ENCODE measurements around the gene UGT1A5.
"Not testable (repeated sequence)": the region's sequence is repeated elsewhere in the genome, so short reads cannot be mapped to it uniquely, and the experiment has no call there.

UGT1A5 gene

DNA sequence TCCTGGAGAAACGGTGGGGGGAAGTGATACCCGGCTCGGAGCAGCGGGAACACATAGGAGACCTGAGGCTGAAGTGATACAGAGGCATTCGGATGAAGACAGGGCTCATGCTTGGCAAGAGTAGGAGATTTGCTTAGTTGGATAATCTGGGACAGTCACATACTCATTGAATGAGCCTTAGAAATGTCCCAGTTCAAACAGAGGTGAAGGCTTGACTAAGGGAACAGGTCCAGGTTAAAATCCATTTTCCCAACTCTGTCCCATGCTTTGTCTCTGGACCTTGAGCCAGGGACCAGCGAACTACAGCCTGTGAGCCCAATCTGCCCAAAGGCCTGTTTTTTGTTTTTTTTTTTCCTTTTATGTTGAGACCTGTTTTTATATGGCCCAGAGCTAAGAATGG lies 18.7 kb upstream of the UGT1A5 start:
- no peak for DNase-seq (ENCODE audit: low read depth in 2 of 2)

DNA sequence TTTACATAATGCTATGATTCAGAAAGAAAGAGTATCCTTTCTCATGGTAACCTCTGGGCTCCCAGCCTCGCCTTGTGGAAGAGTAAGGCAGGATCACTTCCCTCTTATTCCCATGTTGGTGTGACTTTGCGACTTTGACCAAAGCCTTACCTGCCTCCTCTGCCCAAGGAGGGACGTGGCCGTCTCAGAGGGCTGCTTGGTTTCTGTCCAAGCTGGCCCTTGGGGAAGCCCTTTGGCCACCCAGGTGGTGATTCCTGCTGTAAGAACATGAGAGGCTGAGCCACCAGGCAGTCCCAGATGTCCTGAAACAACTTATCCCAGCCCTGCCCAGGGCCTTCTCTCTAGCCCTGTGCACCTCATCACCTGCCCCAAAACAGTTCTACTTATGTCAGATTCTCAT lies 14.0 kb upstream of the UGT1A5 start:
- DNase-seq (ENCODE audit: low read depth in 2 of 2), result no peak

DNA sequence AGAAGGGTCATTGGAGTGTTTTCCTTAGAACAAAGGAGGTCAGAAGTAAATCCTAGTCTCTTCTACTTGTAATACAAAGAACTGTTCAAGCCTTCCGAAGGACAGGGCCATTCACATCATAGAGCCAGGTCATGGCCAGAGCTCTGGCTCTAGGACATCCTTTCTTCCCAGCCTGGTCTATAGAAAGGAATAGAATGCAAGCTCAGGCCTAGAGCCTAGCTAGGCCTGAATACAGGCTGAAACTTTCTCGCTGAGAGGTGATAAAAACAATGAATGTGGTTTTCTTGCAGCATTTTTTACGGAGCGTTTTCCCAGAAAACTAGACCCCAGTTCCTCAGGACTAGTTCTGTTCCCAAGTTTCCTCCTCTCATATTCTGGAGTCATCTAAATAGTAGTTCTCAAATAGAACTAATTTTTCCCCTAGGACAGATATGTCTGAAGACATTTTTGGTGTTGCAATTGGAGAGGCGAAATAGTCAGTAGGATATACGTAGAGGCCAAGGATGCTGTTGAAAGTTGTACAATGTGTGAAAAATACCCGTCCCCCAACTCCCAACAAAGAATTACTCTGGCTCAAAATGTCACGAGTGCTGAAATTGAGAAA lies 13.2 kb upstream of the UGT1A5 start:
- no peak for DNase-seq (ENCODE audit: low read depth in 2 of 2)

DNA sequence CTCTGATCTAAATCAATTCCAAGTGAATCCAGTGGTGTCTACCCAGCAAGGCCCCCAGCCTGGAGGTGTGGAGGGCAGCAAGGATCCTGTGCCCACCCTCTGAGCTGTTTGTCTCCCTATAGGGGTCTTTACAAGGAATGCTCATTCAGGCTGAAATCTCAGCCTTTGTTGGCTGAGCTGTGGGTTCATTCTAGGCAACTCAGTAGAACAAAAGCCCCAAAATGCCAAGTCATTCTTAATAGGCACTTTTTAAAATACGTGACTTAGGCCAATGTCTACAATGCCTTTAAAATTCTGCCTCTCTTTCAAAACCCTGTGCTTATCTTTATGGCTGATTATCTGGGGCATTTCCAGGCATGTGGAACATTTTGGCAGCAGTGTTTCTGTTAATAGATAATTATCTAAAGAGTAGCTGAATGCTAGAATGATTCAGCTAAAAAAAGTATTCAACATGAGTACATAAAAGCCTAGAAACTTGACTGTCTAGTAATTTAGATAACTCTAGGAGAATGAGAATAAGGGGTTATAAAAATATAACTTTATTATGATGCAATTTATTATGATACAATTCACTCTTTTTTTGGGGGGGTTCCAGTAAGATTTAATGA lies 12.6 kb upstream of the UGT1A5 start:
- DNase-seq (ENCODE audit: low read depth in 2 of 2), result no peak

DNA sequence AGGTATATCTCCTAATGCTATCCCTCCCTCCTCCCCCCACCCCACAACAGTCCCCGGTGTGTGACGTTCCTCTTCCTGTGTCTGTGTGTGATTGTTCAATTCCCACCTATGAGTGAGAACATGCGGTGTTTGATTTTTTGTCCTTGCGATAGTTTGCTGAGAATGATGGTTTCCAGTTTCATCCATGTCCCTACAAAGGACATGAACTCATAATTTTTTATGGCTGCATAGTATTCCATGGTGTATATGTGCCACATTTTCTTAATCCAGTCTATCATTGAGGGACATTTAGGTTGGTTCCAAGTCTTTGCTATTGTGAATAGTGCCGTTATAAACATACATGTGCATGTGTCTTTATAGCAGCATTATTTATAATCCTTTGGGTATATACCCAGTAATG lies 11.9 kb upstream of the UGT1A5 start:
- not testable (repeated sequence) for DNase-seq (ENCODE audit: low read depth in 2 of 2)

DNA sequence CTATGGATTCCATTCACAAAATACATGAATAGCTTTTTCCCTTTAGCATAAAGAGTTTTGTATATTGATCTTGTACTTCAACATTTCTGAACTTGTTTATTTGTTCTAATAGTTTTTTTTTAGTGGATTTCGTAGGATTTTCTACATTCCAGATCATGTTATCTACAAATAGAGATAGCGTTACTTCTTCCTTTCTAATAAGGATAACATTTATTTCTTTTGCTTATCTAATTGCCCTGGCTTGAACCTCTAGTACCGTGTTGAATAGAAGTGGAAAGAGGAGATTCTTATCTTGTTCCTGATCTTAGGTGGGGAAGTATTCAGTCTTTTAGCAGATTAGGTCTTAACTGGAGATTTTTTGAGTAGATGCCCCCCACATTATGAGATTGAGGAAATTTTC lies 10.5 kb upstream of the UGT1A5 start:
- DNase-seq (ENCODE audit: low read depth in 2 of 2), result no peak

DNA sequence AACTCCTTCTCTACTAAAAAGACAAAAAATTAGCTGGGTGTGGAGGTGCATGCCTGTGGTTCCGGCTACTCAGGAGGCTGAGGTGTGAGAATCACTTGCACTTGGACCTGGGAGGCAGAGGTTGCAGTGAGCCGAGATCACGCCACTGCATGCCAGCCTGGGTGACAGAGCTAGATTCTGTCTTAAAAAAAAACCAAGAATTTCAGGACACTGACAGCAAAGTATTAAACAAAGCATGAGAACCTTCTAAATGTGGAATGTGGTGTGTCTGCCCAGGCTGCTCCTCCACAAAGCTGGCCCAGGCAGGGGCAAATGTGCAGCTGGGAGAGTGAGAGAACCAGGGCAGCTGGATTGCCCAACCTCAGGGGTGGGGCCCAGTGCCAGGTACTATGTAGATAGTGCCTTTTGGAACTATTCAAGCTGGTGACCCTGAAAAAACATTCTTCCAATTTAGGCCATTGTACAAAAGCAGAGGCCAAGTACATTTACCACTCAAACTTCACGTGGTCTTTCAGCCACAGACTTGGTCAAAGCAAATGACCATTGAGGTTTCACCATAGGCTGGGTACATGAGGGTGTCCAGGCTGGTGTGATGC lies 6.7 kb upstream of the UGT1A5 start:
- no peak for DNase-seq (ENCODE audit: low read depth in 2 of 2)

DNA sequence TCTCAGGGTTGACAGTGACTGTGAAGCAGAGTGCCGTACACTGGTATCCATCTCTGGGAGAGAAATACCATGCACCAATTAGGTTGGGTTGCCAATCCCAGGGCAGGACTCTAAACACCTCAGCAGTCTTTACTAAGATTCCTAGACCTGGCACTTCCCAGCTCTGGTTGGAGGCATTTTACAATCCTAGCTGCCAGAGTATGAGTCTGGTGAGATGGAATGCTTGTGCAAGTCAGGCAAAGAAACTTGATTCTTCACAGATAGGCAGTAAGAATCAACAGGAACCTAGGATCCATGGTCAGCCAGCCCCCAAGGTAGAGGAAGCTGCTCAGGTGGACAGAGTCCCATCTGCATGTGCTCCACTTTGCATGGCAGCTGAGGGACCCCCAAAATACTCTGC lies 6.0 kb upstream of the UGT1A5 start:
- no peak for DNase-seq (ENCODE audit: low read depth in 2 of 2)

DNA sequence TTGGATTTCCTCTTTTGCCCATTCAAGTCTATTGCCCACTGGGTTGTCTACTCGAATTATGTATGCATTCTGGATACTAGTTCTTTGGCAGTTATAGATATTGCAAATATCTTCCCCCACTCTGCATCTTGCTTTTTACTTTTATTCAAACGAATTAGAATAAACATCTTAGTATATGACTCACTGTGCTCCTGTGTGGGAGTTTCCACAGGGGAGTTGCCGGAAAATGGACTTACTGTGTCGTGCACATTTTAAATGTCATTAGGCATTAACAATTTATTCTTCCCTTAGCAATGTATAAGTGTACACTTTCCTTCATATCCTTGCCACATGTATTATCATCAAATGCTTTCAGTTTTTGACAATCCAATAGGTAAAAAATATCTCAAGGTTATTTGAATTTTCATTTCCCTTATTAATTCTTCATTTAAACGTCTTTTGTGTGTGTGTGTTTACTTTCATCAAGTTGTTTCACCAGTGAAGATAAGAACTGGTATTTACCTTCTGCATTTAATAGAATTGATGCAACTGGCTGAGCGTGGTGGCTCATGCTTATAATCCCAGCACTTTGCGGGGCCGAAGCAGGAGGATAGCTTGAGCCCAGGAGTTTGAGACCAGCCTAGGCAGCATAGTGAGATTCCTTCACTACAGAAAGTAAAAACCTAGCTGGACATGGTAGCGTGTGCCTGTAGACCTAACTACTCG lies 4.6 kb upstream of the UGT1A5 start:
- DNase-seq (ENCODE audit: low read depth in 2 of 2), result no peak

DNA sequence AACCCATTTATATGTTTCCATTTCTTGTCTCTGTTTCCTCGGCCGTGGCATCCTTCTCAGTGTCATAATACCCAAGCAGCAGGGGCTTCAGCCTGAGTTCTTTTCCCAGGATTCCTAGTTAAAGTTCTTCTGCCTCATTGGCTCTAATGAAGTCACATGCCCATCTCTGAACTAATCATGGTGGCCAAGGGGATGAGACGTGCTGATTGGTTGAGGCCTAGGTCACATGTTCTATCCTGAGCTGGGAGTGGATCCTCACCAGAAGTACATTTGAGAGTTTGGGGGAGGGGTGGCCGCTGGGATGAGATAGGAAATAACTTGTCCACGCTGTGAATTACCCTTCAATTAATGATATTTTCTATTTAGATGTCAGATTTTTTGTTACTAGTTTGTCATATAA lies 3.8 kb upstream of the UGT1A5 start:
- no peak for DNase-seq (ENCODE audit: low read depth in 2 of 2)

DNA sequence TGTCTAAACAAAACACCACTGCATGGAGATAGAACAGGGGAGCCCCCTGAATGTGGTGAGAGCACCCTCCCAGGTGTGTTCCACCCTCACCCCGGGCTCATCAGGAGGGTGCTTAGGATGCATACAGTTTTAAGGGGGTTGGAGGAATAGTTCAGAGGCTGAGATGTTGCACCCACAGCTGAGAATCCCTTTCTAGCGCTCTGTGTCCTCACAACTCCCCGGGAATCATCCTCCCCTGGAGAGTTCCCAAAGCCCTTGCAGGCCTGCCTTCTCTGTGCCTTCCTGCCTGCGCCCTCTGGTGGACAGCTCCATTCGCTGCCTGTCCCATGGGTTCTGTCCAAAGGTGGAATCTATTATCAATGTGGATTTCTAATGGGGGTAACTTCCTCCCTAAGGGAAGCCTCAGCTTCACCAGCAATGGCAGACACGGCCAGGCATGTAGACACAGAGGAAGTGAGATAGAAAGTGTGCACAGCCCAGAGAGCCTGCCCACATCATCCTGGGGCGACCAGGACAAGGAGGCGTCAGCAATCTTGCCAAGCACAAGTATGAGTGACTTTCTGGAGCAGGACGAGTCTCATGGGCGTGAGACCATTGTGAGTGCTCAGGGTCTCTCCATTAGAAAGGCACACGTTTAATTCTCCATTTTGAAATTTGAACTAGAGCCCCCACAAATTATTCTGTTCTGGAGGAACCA lies 1.2 kb upstream of the UGT1A5 start:
- DNase-seq (ENCODE audit: low read depth in 2 of 2), result peak; percentile 31 to 35

DNA sequence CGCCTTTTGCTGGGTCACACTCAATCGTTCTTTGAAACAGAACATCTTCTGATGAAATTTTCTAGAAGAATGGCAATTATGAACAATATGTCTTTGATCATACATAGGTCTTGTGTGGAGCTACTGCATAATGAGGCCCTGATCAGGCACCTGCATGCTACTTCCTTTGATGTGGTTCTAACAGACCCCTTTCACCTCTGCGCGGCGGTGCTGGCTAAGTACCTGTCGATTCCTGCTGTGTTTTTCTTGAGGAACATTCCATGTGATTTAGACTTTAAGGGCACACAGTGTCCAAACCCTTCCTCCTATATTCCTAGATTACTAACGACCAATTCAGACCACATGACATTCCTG lies 532 bp downstream of the UGT1A5 start:
- no peak for DNase-seq (ENCODE audit: low read depth in 2 of 2)

DNA sequence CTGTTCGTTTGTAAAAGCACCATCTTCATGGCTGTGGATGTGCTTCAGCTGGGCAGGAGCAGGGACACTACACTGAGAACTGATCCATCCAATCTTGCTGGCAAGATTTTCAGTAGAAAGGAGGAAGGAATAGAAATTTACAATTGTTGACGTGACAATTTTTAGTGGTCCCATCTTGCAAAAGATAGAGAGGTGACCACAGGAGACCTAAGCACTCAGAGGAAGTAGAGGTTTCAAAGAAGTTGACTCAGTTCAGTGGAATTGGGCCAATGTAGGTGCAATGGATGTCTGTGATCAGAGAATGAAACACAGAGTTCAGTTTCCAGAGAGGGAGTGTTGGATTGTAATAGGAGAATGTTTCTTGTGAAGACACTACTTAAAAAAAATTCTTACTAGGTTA lies 1.4 kb downstream of the UGT1A5 start:
- DNase-seq (ENCODE audit: low read depth in 2 of 2), result no peak

DNA sequence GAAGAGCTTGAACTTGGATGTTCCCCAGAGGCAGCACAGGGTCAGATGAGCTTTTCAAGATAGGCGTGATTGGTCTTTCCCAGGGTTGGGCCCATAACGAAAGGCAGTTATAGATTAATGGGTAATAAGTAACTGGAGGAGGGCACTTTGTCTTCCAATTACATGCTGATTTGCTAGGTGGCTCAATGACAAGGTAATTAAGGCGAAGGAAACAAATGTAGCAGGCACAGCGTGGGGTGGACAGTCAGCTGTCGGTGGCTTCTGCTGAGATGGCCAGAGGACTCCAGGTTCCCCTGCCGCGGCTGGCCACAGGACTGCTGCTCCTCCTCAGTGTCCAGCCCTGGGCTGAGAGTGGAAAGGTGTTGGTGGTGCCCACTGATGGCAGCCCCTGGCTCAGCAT lies 5.8 kb downstream of the UGT1A5 start, which contains the start of gene UGT1A4:
Gene UGT1A4, plus strand, starts transcription at position 185 of the 400 bp plus-strand sequence. Its CDS starts 85 bp downstream, at position 270.
- no peak for DNase-seq (ENCODE audit: low read depth in 2 of 2)

DNA sequence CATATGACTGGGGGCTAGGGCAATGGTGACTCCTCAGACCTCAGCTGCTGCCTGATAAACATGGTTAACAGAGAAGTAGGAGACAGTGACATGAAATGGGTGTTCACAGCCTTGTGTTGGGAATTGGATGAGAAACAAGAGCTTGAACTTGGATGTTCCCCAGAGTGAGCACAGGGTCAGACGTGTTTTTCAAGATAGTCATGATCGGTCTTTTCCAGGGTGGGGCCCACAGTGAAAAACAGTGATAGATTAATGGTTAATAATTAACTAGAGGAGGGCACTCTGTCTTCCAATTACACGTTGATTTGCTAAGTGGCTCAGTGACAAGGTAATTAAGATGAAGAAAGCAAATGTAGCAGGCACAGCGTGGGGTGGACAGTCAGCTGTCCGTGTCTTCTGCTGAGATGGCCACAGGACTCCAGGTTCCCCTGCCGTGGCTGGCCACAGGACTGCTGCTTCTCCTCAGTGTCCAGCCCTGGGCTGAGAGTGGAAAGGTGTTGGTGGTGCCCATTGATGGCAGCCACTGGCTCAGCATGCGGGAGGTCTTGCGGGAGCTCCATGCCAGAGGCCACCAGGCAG lies 16.1 kb downstream of the UGT1A5 start, which contains the start of gene UGT1A3:
Gene UGT1A3, plus strand, starts transcription at position 320 of the 579 bp plus-strand sequence. Its CDS starts 85 bp downstream, at position 405.
- DNase-seq (ENCODE audit: low read depth in 2 of 2), result no peak

DNA sequence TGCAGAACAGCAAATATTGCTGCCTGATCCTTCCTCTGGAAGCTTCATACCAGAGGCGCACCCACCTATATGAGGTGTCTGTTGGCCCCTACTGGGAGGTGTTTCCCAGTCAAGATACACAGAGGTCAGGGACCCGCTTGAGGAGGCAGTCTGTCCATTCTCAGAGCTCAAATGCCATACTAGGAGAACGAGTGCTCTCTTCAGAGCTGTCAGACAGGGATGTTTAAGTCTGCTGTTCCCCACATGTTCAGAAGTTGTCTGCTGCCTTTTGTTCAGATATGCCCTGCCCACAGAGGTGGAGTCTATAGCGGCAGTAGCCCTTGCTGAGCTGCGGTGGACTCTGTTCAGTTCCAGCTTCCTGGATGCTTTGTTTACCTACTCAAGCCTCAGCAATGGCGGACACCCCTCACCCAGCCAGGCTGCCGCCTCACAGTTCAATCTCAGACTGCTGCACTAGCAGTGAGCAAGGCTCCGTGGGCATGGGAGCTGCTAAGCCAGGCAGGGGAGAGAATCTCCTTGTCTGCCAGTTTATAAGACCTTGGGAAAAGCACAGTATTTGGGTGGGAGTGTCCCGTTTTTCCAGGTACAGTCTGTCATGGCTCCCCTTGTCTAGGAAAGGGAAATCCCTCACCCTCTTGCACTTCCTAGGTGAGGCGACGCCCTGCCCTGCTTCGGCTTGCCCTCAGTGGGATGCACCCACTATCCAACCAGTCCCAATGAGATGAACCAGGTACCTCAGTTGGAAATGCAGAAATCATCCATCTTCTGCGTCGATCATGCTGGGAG lies 24.4 kb downstream of the UGT1A5 start:
- not testable (repeated sequence) for DNase-seq (ENCODE audit: low read depth in 2 of 2)

DNA sequence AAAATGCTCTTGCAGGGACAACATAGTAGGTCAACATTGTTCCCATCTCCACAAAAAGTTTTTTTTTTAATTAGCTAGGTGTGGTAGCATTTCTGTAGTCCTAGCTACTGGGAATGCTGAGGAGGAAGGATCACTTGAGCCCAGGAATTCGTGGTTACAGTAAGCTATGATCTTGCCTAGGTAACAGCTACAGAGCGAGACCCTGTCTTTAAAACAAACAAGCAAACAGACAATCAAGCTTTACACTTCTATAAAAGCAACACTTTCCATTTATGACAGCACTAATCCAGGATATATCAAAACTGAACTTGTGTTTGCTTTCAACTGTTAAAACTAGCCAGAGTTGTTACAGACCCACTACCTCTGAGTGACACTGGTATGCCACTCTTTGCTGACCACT lies 28.2 kb downstream of the UGT1A5 start:
- no peak for DNase-seq (ENCODE audit: low read depth in 2 of 2)

DNA sequence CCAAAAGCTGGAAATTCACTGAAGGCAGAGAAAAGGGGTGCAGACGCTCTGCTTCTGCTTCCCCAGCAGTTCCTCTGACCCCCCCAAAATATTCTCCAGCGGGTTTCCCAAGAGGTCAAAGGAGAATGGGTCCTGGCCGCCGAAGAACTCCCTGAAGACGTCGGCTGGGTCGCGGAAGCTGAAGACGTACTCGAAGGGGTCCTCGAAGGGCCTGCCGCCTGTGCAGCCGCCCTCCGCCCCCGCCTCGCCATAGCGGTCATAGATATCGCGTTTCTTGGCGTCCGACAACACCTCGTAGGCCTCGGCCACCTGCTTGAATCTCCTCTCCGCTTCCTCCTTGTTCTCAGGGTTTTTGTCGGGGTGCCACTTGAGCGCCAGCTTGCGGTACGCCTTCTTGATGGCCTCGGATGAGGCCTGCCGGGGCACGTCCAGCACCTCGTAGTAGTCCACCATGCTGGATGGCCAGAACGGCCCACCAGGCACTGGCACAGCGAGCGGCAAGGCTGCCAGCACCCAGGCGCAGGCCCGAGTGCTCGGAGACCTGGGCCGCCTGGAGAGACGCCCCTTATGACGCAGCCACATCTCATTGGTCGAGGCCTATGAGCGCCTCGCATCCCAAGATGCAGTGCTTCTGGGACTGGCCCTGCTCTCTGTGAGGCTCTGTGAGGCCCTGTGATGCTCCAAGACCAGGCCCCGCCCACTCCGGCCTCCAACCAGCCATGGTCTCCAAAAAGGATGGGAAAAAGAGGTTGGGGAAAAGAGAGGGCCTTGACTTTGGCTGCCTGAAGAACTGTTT lies 31.0 kb downstream of the UGT1A5 start:
- no peak for DNase-seq (ENCODE audit: low read depth in 2 of 2)

DNA sequence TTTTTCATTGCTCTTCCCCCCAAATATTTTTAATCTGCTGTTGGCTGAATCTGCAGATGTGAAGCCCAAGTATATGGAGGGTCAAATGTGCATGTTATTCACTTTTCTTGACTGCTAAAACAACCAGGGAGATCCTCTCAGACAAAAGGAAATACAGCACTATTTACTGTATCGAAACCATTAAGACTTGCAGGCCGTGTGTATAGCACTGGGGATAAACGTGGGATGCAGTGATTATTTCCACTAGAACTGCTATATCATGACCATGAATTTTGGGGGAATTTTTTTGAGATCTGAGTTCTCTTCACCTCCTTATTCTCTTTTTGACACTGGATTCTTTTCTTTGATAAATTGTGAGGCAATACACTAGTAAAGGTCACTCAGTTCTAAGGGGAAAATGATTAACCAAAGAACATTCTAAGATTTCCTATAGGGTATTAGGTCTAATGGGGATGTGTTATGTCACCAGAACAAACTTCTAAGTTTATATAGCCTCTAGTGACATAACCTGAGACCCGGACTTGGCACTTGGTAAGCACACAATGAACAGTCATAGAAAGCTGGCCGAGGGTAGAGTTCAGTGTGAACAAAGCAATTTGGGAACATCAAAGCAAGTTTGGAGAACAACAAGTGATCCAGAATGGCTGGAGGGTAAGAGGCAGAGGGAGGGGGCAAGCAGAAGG lies 32.5 kb downstream of the UGT1A5 start:
- no peak for DNase-seq (ENCODE audit: low read depth in 2 of 2)

DNA sequence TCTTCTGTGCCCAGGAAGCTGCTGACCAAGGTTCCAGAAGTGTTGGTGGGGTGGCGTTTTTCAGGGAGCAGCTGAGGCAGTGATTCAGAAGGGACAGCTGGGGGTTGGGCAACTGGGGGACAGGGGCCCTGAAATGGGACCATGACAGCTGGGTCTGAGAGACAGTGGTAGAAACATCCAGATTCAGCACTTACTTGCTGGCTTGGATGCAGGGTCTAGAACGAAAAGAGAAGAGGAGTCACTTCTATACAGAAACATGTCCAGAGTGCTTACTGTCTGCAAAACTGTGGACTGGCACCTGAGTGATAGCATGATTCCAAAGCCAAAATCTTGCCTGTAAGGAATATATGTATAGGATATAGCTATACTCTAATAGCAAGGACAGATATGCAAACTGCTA lies 33.1 kb downstream of the UGT1A5 start:
- not testable (repeated sequence) for DNase-seq (ENCODE audit: low read depth in 2 of 2)
